ENCODE results near the gene GOLPH3. TPM values are rescaled to one million over a fixed set of nuclear protein-coding genes. Genes with fewer than 3 reads are reported as not detected.
"Not testable (repeated sequence)": the region's sequence is repeated elsewhere in the genome, so short reads cannot be mapped to it uniquely, and the experiment has no call there.

Gene GOLPH3
- total RNA-seq, 1 experiment from 2014 or later = 98.7 TPM

DNA sequence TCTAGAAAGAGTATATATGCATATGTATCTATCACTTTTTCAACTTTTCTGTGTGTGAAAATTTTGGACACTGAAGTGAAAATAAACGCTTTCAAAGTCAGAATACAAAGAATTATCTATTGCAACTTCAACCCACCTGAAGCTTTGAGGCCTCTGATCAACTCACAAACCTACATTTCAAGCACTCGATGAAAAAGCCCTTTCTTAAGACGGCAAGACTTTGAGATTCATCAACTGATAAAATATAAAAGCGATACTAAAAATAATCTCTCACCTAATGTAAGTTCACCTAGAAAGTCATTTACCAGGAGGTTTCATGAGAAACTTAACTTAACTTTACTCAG lies 1.2 kb downstream of the GOLPH3 start:
- no CpG with 5 or more reads among the region's 4 CpGs for WGBS (ENCODE audit: extremely low coverage, insufficient read length, low lambda C conversion rate)
- peaks cover 31 to 46% (median 37%) of the 10 kb centered on the region in 3 experiments for H3K36me3 Mint-ChIP-seq (ENCODE audit: insufficient read depth in 1 of 3, low read depth in 3 of 3)
- H3T11ph ChIP-seq (ENCODE audit: low read length) = no peak overlapping the region

DNA sequence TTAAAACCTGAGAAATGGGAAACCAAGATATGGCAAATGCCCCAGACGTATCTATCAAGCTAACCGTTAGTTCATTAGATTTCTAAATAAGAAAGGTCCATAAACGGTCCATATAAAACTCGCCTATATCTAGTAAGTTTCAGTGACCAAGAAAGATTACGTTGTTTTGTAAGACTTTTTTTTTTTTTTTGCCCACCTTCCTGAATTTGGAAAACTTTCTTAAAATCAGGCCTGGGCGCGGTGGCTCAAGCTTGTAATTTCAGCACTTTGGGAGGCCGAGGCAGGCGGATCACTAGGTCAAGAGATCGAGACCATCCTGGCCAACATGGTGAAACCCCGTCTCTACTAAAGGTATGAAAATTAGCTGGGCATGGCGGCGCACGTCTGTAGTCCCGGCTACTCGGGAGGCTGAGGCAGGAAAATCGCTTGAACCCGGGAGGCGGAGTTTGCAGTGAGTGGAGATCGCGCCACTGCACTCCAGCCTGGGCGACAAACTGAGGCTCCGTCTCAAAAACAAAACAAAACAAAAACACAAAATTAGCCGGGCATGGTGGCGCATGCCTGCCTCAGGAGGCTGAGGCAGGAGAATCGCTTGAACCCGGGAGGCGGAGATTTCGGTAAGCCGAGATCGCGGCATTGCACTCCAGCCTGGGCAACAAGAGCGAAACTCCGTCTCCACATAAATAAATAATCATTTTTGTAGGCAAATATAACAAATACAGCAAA lies 1.8 kb downstream of the GOLPH3 start:
- H2BK20ac ChIP-seq (ENCODE audit: low read depth, low read length, poor library complexity, severe bottlenecking); H4K8ac ChIP-seq (replicated peaks; ENCODE audit: insufficient read length, low read depth, low read length); H2AFZ ChIP-seq (ENCODE audit: low read length); H3K4ac ChIP-seq (ENCODE audit: low read depth, low read length); H3K27me3 Mint-ChIP-seq (ENCODE audit: low read depth); H4K5ac ChIP-seq (ENCODE audit: insufficient read length, low read depth, low read length); H3K14ac ChIP-seq (ENCODE audit: insufficient read depth, low read length); H2BK5ac ChIP-seq (ENCODE audit: insufficient read length, low read length); H3K27ac ChIP-seq (ENCODE audit: insufficient read length, low read depth, low read length); H2BK15ac ChIP-seq (ENCODE audit: low read depth, low read length); H2AK5ac ChIP-seq (ENCODE audit: insufficient read length, low read length); H3T11ph ChIP-seq (ENCODE audit: low read length); H3K56ac ChIP-seq (ENCODE audit: insufficient read length, low read depth, low read length); H2BK12ac ChIP-seq (ENCODE audit: insufficient read length, low read depth, low read length); H3K9me3 Mint-ChIP-seq; H3K18ac ChIP-seq (ENCODE audit: insufficient read length, low read depth, low read length); H3K23me2 ChIP-seq (ENCODE audit: insufficient read length, low read depth, low read length, poor library complexity, severe bottlenecking); H3K23ac ChIP-seq (ENCODE audit: insufficient read length, low read depth, low read length); H3K9me3 ChIP-seq (ENCODE audit: control insufficient read depth, low read depth, low read length); DNase-seq; H2BK120ac ChIP-seq (ENCODE audit: low read depth, low read length, poor library complexity, severe bottlenecking); H4K20me1 ChIP-seq (ENCODE audit: control insufficient read depth, insufficient read depth, insufficient read length); H3K79me1 ChIP-seq (ENCODE audit: insufficient read depth, low read depth, low read length, poor library complexity, severe bottlenecking); H3K4me1 ChIP-seq (ENCODE audit: insufficient read depth, low read length); H4K91ac ChIP-seq (ENCODE audit: insufficient read length, low read depth, low read length); H3K27me3 ChIP-seq (ENCODE audit: insufficient read depth, low read length): not testable (repeated sequence)
- Mint-ChIP-seq H3K27ac (peak overlapping the region; percentile 99 to 100 (median 99); a peak in 6 of 7 replicates), H3K4me3 (peak overlapping the region; percentile 99 to 100), H3K4me1 (peaks cover 14 to 15% of the 10 kb centered on the region in 2 experiments), H3K36me3 (ENCODE audit: insufficient read depth in 1 of 3, low read depth in 3 of 3) (peaks cover 35 to 51% (median 42%) of the 10 kb centered on the region in 3 experiments)
- Histone ChIP-seq H3K9ac (ENCODE audit: extremely low read depth, insufficient read length, low read length) (peak overlapping the region; percentile 92), H3K79me2 (ENCODE audit: insufficient read depth, low read length) (peaks cover 42% of the 10 kb centered on the region; the same call in 1 of the 2 replicates), H3K4me2 (ENCODE audit: insufficient read depth, insufficient read length, low read length) (peak overlapping the region; percentile 69)
- no CpG with 5 or more reads among the region's 34 CpGs for WGBS (ENCODE audit: extremely low coverage, insufficient read length, low lambda C conversion rate)

More for the DNA sequence above, 1.2 kb downstream of the GOLPH3 start:
- Histone ChIP-seq H3K14ac (ENCODE audit: insufficient read depth, low read length) (no peak overlapping the region), H3K4ac (ENCODE audit: low read depth, low read length) (no peak overlapping the region), H3K56ac (ENCODE audit: insufficient read length, low read depth, low read length) (no peak overlapping the region), H4K20me1 (ENCODE audit: control insufficient read depth, insufficient read depth, insufficient read length) (no peaks in the 10 kb centered on the region), H2AFZ (ENCODE audit: low read length) (no peak overlapping the region), H2BK12ac (ENCODE audit: insufficient read length, low read depth, low read length) (no peak overlapping the region), H2BK120ac (ENCODE audit: low read depth, low read length, poor library complexity, severe bottlenecking) (no peak overlapping the region), H3K23me2 (ENCODE audit: insufficient read length, low read depth, low read length, poor library complexity, severe bottlenecking) (peaks cover 5% of the 10 kb centered on the region), H4K8ac (replicated peaks; ENCODE audit: insufficient read length, low read depth, low read length) (no peak overlapping the region), H2AK5ac (ENCODE audit: insufficient read length, low read length) (no peak overlapping the region), H3K9me3 (ENCODE audit: control insufficient read depth, low read depth, low read length) (no peaks in the 10 kb centered on the region), H3K23ac (ENCODE audit: insufficient read length, low read depth, low read length) (no peak overlapping the region), H3K9ac (ENCODE audit: extremely low read depth, insufficient read length, low read length) (peak overlapping the region; percentile 92), H2BK15ac (ENCODE audit: low read depth, low read length) (no peak overlapping the region), H4K91ac (ENCODE audit: insufficient read length, low read depth, low read length) (no peak overlapping the region), H3K27me3 (ENCODE audit: insufficient read depth, low read length) (no peaks in the 10 kb centered on the region), H3K4me2 (ENCODE audit: insufficient read depth, insufficient read length, low read length) (peak overlapping the region; percentile 69), H3K18ac (ENCODE audit: insufficient read length, low read depth, low read length) (no peak overlapping the region), H2BK20ac (ENCODE audit: low read depth, low read length, poor library complexity, severe bottlenecking) (no peak overlapping the region), H3K27ac (ENCODE audit: insufficient read length, low read depth, low read length) (peak overlapping the region; percentile 92), H4K5ac (ENCODE audit: insufficient read length, low read depth, low read length) (no peak overlapping the region), H3K4me1 (ENCODE audit: insufficient read depth, low read length) (no peaks in the 10 kb centered on the region), H3K79me1 (ENCODE audit: insufficient read depth, low read depth, low read length, poor library complexity, severe bottlenecking) (no peaks in the 10 kb centered on the region), H2BK5ac (ENCODE audit: insufficient read length, low read length) (no peak overlapping the region), H3K79me2 (ENCODE audit: insufficient read depth, low read length) (peaks cover 38% of the 10 kb centered on the region; the same call in 1 of the 2 replicates)
- Mint-ChIP-seq H3K4me1 (peaks cover 15 to 16% of the 10 kb centered on the region in 2 experiments), H3K4me3 (peak overlapping the region; percentile 99 to 100), H3K27me3 (ENCODE audit: low read depth) (no peaks in the 10 kb centered on the region), H3K27ac (peak overlapping the region; percentile 99 to 100 (median 99)), H3K9me3 (peaks cover 1 to 3% of the 10 kb centered on the region in 2 experiments; a peak in 1 of 5 replicates)
- no peak for DNase-seq
- TF ChIP-seq, protein P1, sequence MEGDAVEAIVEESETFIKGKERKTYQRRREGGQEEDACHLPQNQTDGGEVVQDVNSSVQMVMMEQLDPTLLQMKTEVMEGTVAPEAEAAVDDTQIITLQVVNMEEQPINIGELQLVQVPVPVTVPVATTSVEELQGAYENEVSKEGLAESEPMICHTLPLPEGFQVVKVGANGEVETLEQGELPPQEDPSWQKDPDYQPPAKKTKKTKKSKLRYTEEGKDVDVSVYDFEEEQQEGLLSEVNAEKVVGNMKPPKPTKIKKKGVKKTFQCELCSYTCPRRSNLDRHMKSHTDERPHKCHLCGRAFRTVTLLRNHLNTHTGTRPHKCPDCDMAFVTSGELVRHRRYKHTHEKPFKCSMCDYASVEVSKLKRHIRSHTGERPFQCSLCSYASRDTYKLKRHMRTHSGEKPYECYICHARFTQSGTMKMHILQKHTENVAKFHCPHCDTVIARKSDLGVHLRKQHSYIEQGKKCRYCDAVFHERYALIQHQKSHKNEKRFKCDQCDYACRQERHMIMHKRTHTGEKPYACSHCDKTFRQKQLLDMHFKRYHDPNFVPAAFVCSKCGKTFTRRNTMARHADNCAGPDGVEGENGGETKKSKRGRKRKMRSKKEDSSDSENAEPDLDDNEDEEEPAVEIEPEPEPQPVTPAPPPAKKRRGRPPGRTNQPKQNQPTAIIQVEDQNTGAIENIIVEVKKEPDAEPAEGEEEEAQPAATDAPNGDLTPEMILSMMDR (conservative IDR thresholded peaks at IDR 0.05) = no peak

Measured in H9 (cell line).